Calu3 (cell line): ENCODE measurements around the gene CIDEA. TPM values are rescaled to one million over a fixed set of nuclear protein-coding genes. Genes with fewer than 3 reads are reported as not detected.
"Not testable (repeated sequence)": the region's sequence is repeated elsewhere in the genome, so short reads cannot be mapped to it uniquely, and the experiment has no call there.

Experiments used
- BruUV-seq: library from RNA; stranded (reverse); fragments of 400-500 nt; replicated peaks from 2 replicates; lab custom pipeline; 2021; lab: Mats Ljungman, UMichigan
- CTCF ChIA-PET: fragments of 300-600 bp; sonication (Branson Sonifier 250); formaldehyde crosslinking; loops from one replicate; lab custom pipeline; 2022; ENCODE audit warnings: antibody characterized with exemption; lab: Charles Lee
- DNase-seq: peaks from one replicate; pipeline ENCODE4 v3.0.0; 2022
- H3K27ac Mint-ChIP-seq: one replicate; pipeline ENCODE4 v1.8.0; 2022; ENCODE audit warnings: mixed read lengths; ENCODE audit not compliant: unreplicated experiment
- H3K27me3 Mint-ChIP-seq: one replicate; pipeline ENCODE4 v1.8.0; 2022; ENCODE audit warnings: mixed read lengths; ENCODE audit not compliant: unreplicated experiment
- H3K36me3 Mint-ChIP-seq: one replicate; pipeline ENCODE4 v1.8.0; 2022; ENCODE audit warnings: mild to moderate bottlenecking, moderate library complexity, mixed read lengths; ENCODE audit not compliant: insufficient read depth, unreplicated experiment
- H3K4me1 Mint-ChIP-seq: one replicate; pipeline ENCODE4 v1.8.0; 2022; ENCODE audit warnings: mild to moderate bottlenecking, low read depth, mixed read lengths; ENCODE audit not compliant: unreplicated experiment
- H3K4me3 Mint-ChIP-seq: one replicate; pipeline ENCODE4 v1.8.0; 2022; ENCODE audit warnings: mild to moderate bottlenecking, low read depth, moderate library complexity, mixed read lengths; ENCODE audit not compliant: unreplicated experiment
- H3K9me3 Mint-ChIP-seq: one replicate; pipeline ENCODE4 v1.8.0; 2022; ENCODE audit warnings: low read depth, mixed read lengths; ENCODE audit not compliant: unreplicated experiment
- intact Hi-C: fragments of 100-400 bp; cut with micrococcal nuclease; formaldehyde crosslinking; loops from one replicate; pipeline ENCODE4 v1.10.0; 2022; ENCODE audit not compliant: unreplicated experiment
- total RNA-seq: library from RNA; stranded (reverse); gene quantifications from 2 replicates; pipeline ENCODE4 v1.2.3, GENCODE V29; 2022
- TF ChIP-seq, protein P1 (sequence below): fragments of 200-600 bp; IDR thresholded peaks from one replicate; pipeline ENCODE4 v1.8.0; 2022; ENCODE audit warnings: antibody characterized with exemption; ENCODE audit not compliant: unreplicated experiment

The CIDEA gene
- total RNA-seq, 1 experiment from 2014 or later: not detected

GRCh38 chr18:12238826-12239225 lies 15.3 kb upstream of the CIDEA start:
- H3K4me1 Mint-ChIP-seq: no peaks in the 10 kb centered on the region
- no peak overlapping the region for H3K27ac Mint-ChIP-seq
- H3K4me3 Mint-ChIP-seq: no peak overlapping the region
- peaks cover 94% of the 10 kb centered on the region for H3K27me3 Mint-ChIP-seq
- H3K9me3 Mint-ChIP-seq: no peaks in the 10 kb centered on the region
- no TSS peak for BruUV-seq
- CTCF ChIA-PET: no interaction called here
- H3K36me3 Mint-ChIP-seq: no peaks in the 10 kb centered on the region
- DNase-seq: no peak
- intact Hi-C loops: no loop called here
- TF ChIP-seq, protein P1, sequence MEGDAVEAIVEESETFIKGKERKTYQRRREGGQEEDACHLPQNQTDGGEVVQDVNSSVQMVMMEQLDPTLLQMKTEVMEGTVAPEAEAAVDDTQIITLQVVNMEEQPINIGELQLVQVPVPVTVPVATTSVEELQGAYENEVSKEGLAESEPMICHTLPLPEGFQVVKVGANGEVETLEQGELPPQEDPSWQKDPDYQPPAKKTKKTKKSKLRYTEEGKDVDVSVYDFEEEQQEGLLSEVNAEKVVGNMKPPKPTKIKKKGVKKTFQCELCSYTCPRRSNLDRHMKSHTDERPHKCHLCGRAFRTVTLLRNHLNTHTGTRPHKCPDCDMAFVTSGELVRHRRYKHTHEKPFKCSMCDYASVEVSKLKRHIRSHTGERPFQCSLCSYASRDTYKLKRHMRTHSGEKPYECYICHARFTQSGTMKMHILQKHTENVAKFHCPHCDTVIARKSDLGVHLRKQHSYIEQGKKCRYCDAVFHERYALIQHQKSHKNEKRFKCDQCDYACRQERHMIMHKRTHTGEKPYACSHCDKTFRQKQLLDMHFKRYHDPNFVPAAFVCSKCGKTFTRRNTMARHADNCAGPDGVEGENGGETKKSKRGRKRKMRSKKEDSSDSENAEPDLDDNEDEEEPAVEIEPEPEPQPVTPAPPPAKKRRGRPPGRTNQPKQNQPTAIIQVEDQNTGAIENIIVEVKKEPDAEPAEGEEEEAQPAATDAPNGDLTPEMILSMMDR: no peak

GRCh38 chr18:12239431-12239830 lies 14.7 kb upstream of the CIDEA start:
- TF ChIP-seq, protein P1: no peak
- H3K27ac Mint-ChIP-seq: no peak overlapping the region
- BruUV-seq: no TSS peak
- peaks cover 100% of the 10 kb centered on the region for H3K27me3 Mint-ChIP-seq
- H3K36me3 Mint-ChIP-seq: no peaks in the 10 kb centered on the region
- H3K4me1 Mint-ChIP-seq: no peaks in the 10 kb centered on the region
- CTCF ChIA-PET: no interaction called here
- intact Hi-C loops: no loop called here
- H3K4me3 Mint-ChIP-seq: no peak overlapping the region
- H3K9me3 Mint-ChIP-seq: no peaks in the 10 kb centered on the region
- DNase-seq: no peak

- no TSS peak for BruUV-seq
- peaks cover 99% of the 10 kb centered on the region for H3K27me3 Mint-ChIP-seq
- no peaks in the 10 kb centered on the region for H3K4me1 Mint-ChIP-seq
- no peak overlapping the region for H3K4me3 Mint-ChIP-seq
- intact Hi-C loops: no loop called here
- no peaks in the 10 kb centered on the region for H3K9me3 Mint-ChIP-seq
- TF ChIP-seq, protein P1: no peak
- no peak for DNase-seq
- CTCF ChIA-PET: interaction anchor here (1.6 kb wide), 1 partner anchor 10 kb away, joined by 4 read pairs; no protein-coding TSS in a partner anchor
- no peak overlapping the region for H3K27ac Mint-ChIP-seq
- no peaks in the 10 kb centered on the region for H3K36me3 Mint-ChIP-seq
Measured at GRCh38 chr18:12242658-12243260, 11.4 kb upstream of the CIDEA start.

DNA sequence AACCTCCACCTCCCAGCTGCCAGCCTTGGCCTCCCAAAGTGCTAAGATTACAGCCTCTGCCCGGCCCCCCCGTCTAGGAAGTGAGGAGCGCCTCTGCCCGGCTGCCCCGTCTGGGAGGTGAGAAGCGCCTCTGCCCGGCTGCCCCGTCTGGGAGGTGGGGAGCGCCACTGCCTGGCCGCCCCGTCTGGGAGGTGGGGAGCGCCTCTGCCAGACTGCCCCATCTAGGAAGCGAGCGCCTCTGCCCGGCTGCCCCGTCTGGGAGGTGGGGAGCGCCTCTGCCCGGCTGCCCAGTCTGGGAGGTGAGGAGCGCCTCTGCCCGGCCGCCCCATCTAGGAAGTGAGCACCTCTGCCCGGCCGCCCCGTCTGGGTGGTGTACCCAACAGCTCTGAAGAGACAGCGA lies 10.9 kb upstream of the CIDEA start:
- BruUV-seq, CTCF ChIA-PET, H3K9me3 Mint-ChIP-seq, DNase-seq, H3K36me3 Mint-ChIP-seq, H3K4me1 Mint-ChIP-seq, H3K27ac Mint-ChIP-seq, intact Hi-C loops, H3K4me3 Mint-ChIP-seq: not testable (repeated sequence)
- H3K27me3 Mint-ChIP-seq: peaks cover 99% of the 10 kb centered on the region

GRCh38 chr18:12245793-12246135 lies 8.4 kb upstream of the CIDEA start:
- H3K36me3 Mint-ChIP-seq: no peaks in the 10 kb centered on the region
- TF ChIP-seq, protein P1: no peak
- no peak overlapping the region for H3K27ac Mint-ChIP-seq
- intact Hi-C loops: no loop called here
- BruUV-seq: no TSS peak
- CTCF ChIA-PET: no interaction called here
- H3K27me3 Mint-ChIP-seq: peaks cover 92% of the 10 kb centered on the region
- no peak overlapping the region for H3K4me3 Mint-ChIP-seq
- no peaks in the 10 kb centered on the region for H3K9me3 Mint-ChIP-seq
- no peak for DNase-seq
- H3K4me1 Mint-ChIP-seq: no peaks in the 10 kb centered on the region
